GM12874 (cell line): ENCODE results near the gene SLC10A4.

Experiments used
- TF ChIP-seq, protein P1 (sequence below): IDR thresholded peaks from 2 replicates; pipeline ENCODE4 v1.5.1; 2011; ENCODE audit warnings: low read depth, mild to moderate bottlenecking, control low read depth, low read length, moderate library complexity; ENCODE audit not compliant: insufficient read depth

SLC10A4 gene

DNA sequence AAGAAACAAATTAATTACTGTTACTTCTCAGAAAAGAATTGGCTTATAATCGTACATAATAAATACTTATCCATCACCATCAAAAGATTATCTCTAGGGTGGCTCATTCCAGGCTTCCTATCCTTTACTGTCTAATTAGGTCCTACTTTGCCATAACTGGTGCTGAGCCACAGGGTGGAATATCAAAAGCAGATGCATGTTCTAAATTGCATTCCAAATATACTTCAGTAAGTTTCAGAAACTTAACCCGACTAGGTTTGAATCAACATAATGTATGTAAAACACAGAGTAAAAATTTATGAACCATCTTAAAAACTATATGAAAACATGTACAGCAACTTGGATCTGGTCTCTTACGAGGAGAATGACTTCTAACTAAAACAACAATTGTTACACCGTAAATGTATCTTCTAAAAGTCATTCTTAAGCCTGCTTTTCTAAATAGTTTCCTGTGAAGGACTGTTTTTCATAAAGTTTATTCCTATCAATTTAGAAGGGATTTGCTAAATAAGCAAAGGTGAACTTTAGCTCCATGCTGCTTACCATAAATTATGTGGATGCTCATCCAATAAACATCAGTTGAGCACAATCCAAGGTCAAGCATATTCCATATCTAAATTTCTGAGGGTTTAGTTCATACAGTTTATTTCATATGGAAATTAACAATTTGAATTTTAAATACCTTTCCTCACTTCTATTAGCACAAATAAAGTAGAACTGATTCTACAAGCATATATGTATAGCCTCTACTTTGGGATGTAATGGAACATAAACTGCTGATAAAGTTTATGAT is 20.3 kb downstream of the SLC10A4 start:
- TF ChIP-seq, protein P1, sequence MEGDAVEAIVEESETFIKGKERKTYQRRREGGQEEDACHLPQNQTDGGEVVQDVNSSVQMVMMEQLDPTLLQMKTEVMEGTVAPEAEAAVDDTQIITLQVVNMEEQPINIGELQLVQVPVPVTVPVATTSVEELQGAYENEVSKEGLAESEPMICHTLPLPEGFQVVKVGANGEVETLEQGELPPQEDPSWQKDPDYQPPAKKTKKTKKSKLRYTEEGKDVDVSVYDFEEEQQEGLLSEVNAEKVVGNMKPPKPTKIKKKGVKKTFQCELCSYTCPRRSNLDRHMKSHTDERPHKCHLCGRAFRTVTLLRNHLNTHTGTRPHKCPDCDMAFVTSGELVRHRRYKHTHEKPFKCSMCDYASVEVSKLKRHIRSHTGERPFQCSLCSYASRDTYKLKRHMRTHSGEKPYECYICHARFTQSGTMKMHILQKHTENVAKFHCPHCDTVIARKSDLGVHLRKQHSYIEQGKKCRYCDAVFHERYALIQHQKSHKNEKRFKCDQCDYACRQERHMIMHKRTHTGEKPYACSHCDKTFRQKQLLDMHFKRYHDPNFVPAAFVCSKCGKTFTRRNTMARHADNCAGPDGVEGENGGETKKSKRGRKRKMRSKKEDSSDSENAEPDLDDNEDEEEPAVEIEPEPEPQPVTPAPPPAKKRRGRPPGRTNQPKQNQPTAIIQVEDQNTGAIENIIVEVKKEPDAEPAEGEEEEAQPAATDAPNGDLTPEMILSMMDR: no peak

DNA sequence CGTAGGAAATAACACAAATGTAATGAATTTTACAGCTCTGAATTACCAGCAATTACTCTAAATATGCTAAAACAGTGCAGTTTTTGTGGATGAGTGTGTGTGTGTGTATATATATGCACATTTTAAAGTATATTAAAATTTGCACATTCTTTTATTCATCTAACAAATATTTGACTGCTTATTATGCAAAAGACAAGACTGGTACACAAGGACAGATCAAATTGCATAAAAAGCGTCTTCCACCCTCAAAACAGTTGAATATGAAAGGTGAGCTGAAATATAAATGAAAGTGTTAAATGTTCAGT is 20.8 kb downstream of the SLC10A4 start:
- TF ChIP-seq, protein P1: no peak

DNA sequence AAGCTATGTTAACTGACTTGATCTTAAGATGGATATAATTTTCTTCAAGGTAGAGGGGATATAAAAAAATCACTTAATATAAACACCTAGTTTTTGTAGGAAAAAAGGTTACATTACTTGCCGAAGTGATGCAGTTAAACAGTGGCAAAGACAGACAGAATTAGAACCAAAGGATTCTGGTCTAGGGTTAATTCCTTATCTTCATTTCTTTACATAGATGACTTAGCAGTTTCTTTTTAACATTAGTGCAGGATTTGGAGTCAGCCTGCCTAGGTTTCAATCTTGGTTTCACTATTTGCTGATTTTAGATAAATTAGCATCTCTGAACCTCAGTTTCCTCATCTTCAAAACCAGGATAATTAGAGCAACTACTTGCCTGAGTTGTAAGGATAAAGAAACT is 21.2 kb downstream of the SLC10A4 start:
- TF ChIP-seq, protein P1: no peak

DNA sequence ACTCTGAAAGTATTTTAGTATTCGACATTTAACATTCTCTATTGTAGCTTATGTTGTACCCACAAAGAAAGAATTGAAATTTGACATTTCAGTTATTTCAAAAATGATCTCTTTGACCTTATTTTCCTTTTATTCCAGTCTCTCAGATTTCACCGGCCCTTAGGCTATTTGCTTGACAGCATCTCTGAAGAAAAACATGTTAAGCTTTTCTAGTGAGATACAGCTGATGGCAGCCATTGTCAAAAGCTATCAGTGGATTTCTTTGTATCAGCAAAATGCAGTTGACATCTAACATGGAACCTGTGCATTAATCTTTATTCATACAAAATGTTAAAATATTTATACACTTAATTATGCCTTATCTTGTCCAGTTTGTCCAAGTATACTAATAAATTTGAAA is 23.6 kb downstream of the SLC10A4 start:
- TF ChIP-seq, protein P1: no peak

DNA sequence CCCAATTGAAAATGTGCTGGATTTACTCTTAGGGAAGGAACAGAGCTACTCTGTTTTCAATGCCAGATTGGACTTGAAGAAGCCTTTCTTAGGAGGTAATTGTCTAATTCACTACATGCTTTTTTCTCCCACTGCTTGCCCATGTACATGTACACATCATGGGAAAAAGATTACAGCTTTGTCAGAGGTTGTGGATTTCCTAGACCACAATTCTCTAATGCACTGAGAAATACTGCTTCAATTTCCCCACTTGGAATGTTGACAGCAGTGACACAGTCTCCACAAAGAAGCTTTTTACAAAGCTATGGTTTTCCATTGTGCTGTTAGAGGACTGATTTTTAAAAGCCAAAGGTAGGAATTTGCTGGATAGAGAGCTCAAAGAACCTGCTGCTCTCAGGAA is 26.4 kb downstream of the SLC10A4 start:
- TF ChIP-seq, protein P1: no peak

DNA sequence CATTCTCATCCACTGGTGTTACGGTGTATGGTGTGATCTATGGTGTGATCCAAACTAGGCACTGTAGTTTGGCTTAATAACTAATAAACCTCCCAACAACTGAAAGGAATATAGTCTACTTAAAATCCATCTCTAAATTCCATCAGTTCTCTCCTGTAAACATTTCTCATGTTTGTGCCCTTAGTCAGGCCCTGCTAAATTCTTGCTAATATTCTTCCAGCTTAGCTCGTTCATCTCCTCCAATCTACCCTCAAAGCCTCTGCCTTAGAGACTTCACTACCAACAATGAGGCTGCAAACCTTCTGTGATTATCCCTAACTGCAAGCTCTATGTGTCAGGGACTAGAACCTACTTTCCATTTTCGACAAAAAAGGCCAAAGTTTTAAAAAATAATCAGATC is 35.0 kb downstream of the SLC10A4 start:
- TF ChIP-seq, protein P1: no peak

DNA sequence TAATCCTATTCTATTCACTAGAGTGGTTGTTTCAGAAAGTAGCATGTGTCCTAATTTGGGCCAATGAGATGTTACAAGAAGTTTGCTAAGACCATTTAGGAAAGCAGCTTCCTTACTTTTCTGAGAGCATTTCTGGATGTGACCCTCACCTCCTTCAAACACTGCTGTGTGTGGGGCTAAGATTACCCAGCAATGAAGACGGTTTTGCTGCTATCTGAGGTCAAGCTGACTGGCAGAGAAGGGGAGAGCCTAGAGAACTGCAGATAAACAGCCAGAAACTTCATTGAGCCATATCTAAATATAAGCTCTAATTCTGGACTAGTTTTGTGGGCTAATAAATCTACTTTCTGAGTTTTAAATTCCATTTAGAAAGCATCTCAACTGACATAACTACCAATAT is 43.3 kb downstream of the SLC10A4 start:
- TF ChIP-seq, protein P1: no peak
